Adrenal gland (tissue), 5 donors: ENCODE results near the gene C16orf87.

Experiments
- CTCF ChIP-seq, 6 experiments: fragments of 450-650 bp in 4 of 6; fragments of 200-600 bp in 2 of 6; sonication (generic) in 1 of 6; IDR thresholded peaks; 1 replicate in 5 of 6; 2 replicates in 1 of 6; pipeline versions ENCODE4 v1.5.1 to v1.8.0; 2016 to 2021; ENCODE audit warnings: antibody characterized with exemption in 6 of 6, mild to moderate bottlenecking in 2 of 6, moderate library complexity in 1 of 6
- POLR2A ChIP-seq, 2 donors: fragments of 450-650 bp; IDR thresholded peaks; one replicate each; pipeline ENCODE4 v1.6.1; 2017; ENCODE audit warnings: antibody characterized with exemption in 2 of 2, mild to moderate bottlenecking in 2 of 2, moderate library complexity in 1 of 2
- donor health status: DM: no; HTN: no; CAD: no.

- no peak for TF ChIP-seq POLR2A (IDR thresholded peaks at IDR 0.05)
- no peak for TF ChIP-seq CTCF (IDR thresholded peaks at IDR 0.05)
Measured at GRCh38 chr16:46746821-46747776, 83.9 kb downstream of the C16orf87 start.
